GM20000 (cell line): ENCODE results near the gene ITPKB.

Experiments used
- DNase-seq: peaks from one replicate; pipeline ENCODE4 v3.0.0; 2012; ENCODE audit warnings: low spot score
- CTCF ChIP-seq: IDR thresholded peaks from 2 replicates; pipeline ENCODE4 v1.5.1; 2012; ENCODE audit warnings: mild to moderate bottlenecking, control low read depth; ENCODE audit errors: extremely low read depth, missing control alignments

The ITPKB gene

DNA sequence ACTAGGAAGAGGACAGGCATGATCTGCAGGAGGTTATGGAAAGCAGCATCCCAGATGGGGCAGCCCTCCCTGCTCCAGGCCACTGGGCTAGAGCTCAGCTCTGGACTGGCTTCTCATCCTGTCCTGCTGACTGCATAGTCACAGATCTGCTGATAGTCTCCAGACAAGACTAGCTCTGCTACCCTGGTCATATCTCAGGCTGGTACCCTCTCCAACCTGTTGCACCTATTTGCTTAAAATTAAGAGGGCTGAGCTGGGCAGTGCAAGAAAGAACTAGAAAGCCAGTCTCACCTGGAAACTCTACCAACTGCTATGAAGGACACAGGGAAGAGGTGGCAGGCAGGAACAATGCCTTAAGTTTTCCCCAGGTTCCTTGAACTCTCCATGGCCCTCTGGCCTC, 40.4 kb downstream of the ITPKB start:
- TF ChIP-seq CTCF, result no peak
- no peak for DNase-seq

DNA sequence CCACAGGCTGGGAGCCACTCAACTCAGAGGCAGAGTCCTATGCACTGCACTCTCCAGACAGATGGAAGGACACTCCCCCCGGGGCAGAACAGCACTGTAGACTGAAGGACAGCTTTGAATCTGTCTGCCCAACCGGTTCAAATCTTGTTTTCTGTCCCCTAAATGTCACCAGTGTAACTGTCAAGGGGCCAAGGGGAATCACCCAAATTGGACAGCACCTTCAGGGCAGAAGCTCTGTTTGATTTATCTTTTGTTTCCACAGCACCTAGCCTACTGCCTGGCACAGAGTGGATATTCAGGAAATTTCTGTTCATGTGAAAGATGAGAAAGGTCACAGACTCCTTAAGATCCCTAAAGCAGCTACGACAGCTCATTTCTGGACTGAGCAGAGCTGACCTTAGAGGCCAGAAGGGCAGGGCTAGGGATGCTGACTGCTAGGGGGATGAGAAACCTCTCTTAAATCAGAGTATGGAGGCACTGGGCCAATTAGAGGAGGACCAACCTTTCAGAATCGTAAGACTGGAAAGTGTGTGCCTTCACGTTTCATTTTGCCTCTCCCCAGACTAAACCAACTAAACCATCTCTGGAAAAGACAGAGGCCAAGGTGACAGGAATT, 41.0 kb downstream of the ITPKB start:
- no peak for TF ChIP-seq CTCF
- DNase-seq, result no peak

DNA sequence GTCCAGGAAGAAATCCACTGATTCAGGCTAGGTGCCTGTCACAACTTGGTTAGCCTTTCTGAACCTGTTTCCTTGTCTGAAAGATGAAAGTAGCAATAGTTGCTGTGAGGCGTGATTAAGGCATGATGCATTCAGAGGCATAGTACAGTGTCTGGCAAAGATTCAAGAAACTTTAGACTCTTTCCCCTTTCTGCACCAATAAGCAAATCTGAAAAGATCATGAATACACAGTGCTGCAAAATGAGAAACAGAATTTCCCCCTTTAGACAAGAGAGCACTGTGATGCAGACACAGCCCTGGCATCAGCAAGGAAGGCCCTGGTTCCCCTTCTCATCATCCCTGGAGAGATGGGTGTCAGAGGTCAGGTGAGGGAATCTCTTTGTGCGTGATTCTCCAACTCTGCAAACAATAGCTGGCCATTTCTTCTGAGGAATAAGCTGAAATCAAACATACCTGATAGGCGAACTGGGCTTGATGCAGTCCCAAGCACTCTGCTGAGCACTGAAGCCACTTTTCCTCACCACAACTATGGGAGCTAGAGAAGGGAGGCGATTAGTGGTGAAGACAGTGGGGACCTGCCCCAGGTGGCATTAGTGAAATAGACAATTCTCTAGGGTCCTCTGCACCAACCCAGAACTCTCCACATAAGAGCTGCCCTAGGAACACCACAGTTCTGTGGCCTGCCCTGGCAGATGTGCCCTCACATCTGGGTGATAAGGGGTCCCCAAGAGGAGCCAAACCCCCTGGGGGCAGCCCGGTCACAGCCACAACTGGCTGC, 41.7 kb downstream of the ITPKB start:
- DNase-seq, result peak; percentile 37
- no peak for TF ChIP-seq CTCF

DNA sequence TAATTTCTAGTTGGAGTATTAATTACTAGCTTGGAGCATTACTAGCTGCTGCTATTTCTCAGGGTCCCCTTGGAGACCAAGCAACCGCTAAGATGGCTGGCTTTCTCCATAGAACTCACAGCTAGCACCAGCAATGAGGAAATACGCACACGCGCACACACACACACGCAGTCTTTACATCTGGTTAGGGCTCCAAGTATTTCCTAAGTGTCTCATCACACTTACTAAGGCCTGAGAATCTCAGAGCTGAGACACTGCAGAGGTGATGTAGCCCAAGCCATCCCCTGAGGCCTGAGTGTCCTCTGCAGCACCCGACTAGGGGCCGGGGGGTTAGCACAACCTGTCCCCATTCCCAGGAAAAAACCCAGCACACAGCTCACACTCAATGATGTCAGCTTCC, 42.5 kb downstream of the ITPKB start:
- TF ChIP-seq CTCF, result no peak
- no peak for DNase-seq

DNA sequence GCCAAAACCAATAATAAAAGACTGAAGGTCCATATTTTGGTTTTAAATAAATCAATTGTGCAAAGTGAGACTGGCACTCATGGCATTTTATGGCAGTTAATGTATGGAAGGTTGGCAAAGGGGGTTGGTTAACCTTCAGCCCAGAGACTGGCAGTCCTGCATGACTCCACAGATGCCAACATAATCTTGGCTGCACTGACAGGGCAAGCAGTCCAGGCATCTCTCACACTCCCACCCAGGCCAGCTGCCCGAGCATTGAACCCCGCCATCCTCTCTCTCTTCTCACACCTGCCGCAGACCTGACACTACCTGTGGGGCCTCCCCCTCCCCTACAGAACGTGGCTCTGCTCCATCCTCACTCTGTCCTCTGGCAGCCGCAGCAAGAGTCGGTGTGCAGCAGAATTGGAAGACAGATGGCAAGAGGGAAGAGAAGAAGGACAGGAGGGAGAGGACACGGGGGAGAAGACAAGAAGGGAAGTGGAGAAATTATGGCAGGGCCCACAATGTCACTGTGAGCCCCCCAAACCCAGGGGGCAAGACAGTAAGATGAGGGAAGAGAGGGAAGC, 43.7 kb downstream of the ITPKB start:
- DNase-seq, result no peak
- TF ChIP-seq CTCF, result no peak

DNA sequence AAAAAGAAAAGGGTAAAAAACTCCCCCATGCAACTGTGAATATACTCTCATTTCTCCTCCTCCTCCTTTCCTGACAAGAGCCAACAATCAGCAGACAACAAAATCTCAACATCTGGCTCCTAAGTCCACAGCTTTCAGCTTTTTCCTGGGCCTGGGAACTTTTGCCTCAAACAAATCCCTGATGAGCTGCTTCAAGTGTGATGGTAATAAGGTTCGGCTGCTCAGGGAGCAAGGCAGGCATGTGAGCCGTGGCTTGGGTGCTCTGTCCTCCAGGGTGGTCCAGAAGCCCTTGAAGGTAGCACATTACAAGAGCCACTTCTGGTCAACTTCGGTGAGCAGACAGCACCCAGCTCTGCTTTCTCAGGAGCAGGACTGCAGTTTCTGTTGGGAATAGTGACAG, 46.3 kb downstream of the ITPKB start:
- no peak for DNase-seq
- TF ChIP-seq CTCF, result no peak

DNA sequence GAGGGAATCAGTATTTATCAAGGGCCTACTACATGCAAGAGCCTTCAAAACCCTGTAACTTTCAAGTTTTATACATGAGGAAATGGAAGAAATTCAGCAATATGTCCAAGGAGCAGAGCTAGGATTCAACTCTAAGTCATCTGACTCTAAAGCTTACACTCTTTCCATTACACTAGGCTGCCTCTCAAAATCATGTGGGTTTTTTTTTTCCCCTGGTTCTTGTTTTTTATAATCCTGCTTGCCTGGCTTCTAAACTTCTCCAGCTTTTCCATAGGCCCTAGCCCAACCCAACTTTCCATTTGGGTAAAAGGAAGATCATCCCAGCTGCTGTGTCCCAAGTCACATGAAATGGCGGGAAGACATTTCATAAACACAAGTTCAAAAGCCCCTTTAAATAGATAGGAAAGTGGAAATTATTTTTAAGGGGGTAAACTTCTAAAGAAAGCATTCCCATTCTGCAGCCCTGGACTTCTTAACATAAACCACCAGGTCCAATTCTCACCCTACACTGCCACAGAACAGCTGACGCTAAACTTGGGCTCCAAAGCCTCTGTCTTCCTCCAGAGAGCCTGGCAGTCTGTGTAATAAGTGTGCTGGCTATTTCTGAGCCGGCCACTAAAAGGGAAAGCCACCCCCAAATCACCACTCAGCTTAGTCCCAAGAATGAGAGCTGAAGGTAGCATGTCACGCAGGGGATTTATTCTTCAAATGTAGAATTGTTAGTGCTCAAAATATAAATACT, 46.9 kb downstream of the ITPKB start:
- DNase-seq, result no peak
- no peak for TF ChIP-seq CTCF
